ENCODE measurements around the gene AMHR2. TPM values are rescaled to one million over a fixed set of nuclear protein-coding genes. Genes with fewer than 3 reads are reported as not detected.

The AMHR2 gene
- polyA plus RNA-seq, 10 donors = 0.28 to 0.60 TPM; not detected in 8

DNA sequence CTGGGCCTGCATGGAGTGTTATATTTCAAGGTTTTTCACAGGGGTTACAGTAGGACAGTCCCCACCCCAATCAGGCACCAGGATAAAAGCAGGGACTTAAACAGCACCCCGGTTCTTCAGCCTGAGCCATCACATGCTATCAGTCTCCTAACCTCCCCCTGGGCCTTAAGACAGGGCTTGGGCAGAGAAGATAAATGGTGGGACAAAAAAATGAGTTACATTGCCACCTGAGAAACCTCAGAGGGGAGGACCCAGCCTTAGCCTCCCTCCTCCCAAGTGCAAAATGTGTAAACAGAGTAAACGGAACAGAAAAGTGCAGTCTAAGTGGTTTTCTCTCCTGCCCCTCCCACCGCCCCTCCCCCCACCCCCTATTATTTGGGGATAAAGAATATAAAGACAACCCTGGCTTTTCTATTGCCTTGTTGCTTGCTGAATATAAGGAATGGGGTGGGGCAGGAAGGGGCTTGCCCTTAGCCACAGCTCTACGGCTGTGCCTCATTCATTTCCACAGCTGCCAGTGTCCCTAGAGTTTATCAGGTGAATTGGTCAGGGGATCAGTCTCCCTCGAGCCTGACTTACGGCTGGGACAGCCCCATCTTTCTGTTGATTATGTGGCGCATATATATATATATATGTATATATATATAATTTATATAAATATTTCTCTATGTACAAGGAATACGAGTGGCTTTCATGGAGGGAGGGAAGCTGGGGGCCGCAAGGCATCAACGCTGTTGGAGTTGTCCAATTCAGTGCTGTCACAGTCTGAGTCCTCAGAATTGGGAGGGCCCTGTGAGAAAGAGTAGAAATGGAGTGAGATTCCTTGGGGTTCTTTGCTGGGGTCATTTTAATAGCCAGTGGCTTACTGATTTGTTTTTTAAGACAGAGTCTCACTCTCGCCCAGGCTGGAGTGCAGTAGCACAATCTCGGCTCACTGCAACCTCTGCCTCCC, 57.1 kb downstream of the AMHR2 start:
- DNase-seq = no peak

Other genes starting within 250 kb of the AMHR2 start
- gene ZNF740, start 243.1 kb upstream of the AMHR2 start, polyA plus RNA-seq (ENCODE audit: insufficient read length in 10 of 10) = 10 to 100 TPM; 25.0 to 36.7 (median 28.3) TPM
- gene CSAD, start 242.9 kb upstream of the AMHR2 start, polyA plus RNA-seq (ENCODE audit: insufficient read length in 10 of 10) = 10 to 100 TPM; 18.5 to 75.7 (median 28.7) TPM
- gene ITGB7, start 216.6 kb upstream of the AMHR2 start, polyA plus RNA-seq (ENCODE audit: insufficient read length in 10 of 10) = 1 to 10 TPM in 5 of 10 donors, under 1 TPM in 5; 0.46 to 5.6 (median 0.93) TPM
- 10 to 100 TPM; 17.8 to 45.7 (median 26.1) TPM for gene RARG, start 191.6 kb upstream of the AMHR2 start, polyA plus RNA-seq (ENCODE audit: insufficient read length in 10 of 10)
- 1 to 10 TPM; 3.6 to 8.6 (median 5.2) TPM for gene ESPL1, start 155.6 kb upstream of the AMHR2 start, polyA plus RNA-seq (ENCODE audit: insufficient read length in 10 of 10)
- 100 to 1,000 TPM; 481 to 551 (median 501) TPM for gene PFDN5, start 128.3 kb upstream of the AMHR2 start, polyA plus RNA-seq (ENCODE audit: insufficient read length in 10 of 10)
- 10 to 100 TPM; 30.5 to 40.3 (median 33.3) TPM for gene MYG1, start 124.2 kb upstream of the AMHR2 start, polyA plus RNA-seq (ENCODE audit: insufficient read length in 10 of 10)
- gene AAAS, start 102.2 kb upstream of the AMHR2 start, polyA plus RNA-seq (ENCODE audit: insufficient read length in 10 of 10) = 10 to 100 TPM; 44.1 to 68.4 (median 49.4) TPM
- gene SP7, start 87.5 kb upstream of the AMHR2 start, polyA plus RNA-seq (ENCODE audit: insufficient read length in 10 of 10) = under 1 TPM in 5 of 10 donors, not detected in 5; 0.10 to 0.22 (median 0.20) TPM
- 10 to 100 TPM; 31.0 to 46.7 (median 40.0) TPM for gene SP1, start 43.7 kb upstream of the AMHR2 start, polyA plus RNA-seq (ENCODE audit: insufficient read length in 10 of 10)
- gene PRR13, start 17.9 kb downstream of the AMHR2 start, polyA plus RNA-seq (ENCODE audit: insufficient read length in 10 of 10) = 10 to 100 TPM; 39.2 to 58.4 (median 49.0) TPM
- gene PCBP2, start 28.2 kb downstream of the AMHR2 start, polyA plus RNA-seq (ENCODE audit: insufficient read length in 10 of 10) = 100 to 1,000 TPM; 505 to 651 (median 595) TPM
- 10 to 100 TPM; 10.1 to 25.7 (median 13.5) TPM for gene MAP3K12, start 75.6 kb downstream of the AMHR2 start, polyA plus RNA-seq (ENCODE audit: insufficient read length in 10 of 10)
- gene TARBP2, start 77.4 kb downstream of the AMHR2 start, polyA plus RNA-seq (ENCODE audit: insufficient read length in 10 of 10) = 10 to 100 TPM; 18.7 to 30.2 (median 22.3) TPM
- gene NPFF, start 83.6 kb downstream of the AMHR2 start, polyA plus RNA-seq (ENCODE audit: insufficient read length in 10 of 10) = 1 to 10 TPM in 3 of 10 donors, under 1 TPM in 2, not detected in 5; 0.28 to 1.7 (median 1.0) TPM
- 10 to 100 TPM; 36.2 to 61.9 (median 49.5) TPM for gene ATF7, start 202.5 kb downstream of the AMHR2 start, polyA plus RNA-seq (ENCODE audit: insufficient read length in 10 of 10)